Forelimb muscle (tissue), 1 donor: ENCODE results near the gene TP73. TPM values are rescaled to one million over a fixed set of nuclear protein-coding genes. Genes with fewer than 3 reads are reported as not detected.

Experiments used
- DNase-seq: peaks from one replicate; pipeline ENCODE4 v3.0.0-alpha.2; 2013; ENCODE audit warnings: low read depth
- polyA plus RNA-seq: library from polyadenylated mRNA; unstranded; fragments of 120-200 nt; gene quantifications from one replicate; pipeline ENCODE4 v1.2.1, GENCODE V29; 2013; ENCODE audit not compliant: insufficient read length

TP73 gene
- polyA plus RNA-seq, 1 donor = 1.0 TPM

- no peak for DNase-seq
Measured at GRCh38 chr1:3727042-3727824, 74.9 kb downstream of the TP73 start.

- DNase-seq = no peak
Measured at GRCh38 chr1:3727825-3728776, 75.8 kb downstream of the TP73 start.

- DNase-seq = no peak
Measured at GRCh38 chr1:3729594-3730542, 77.6 kb downstream of the TP73 start.

GRCh38 chr1:3730543-3731247 lies 78.4 kb downstream of the TP73 start:
- no peak for DNase-seq

- no peak for DNase-seq
Measured at GRCh38 chr1:3731583-3732433, 79.5 kb downstream of the TP73 start.

- no peak for DNase-seq
Measured at GRCh38 chr1:3732434-3733093, 80.2 kb downstream of the TP73 start.

- no peak for DNase-seq
Measured at GRCh38 chr1:3733094-3733882, 81.0 kb downstream of the TP73 start.

GRCh38 chr1:3733883-3734589 lies 81.7 kb downstream of the TP73 start:
- no peak for DNase-seq

- DNase-seq = no peak
Measured at GRCh38 chr1:3734602-3735001, 82.3 kb downstream of the TP73 start.

GRCh38 chr1:3735027-3735681 lies 82.8 kb downstream of the TP73 start:
- no peak for DNase-seq

- no peak for DNase-seq
Measured at GRCh38 chr1:3735688-3736087, 83.4 kb downstream of the TP73 start.

GRCh38 chr1:3736131-3736561 lies 83.8 kb downstream of the TP73 start:
- no peak for DNase-seq

GRCh38 chr1:3736708-3737107 lies 84.4 kb downstream of the TP73 start:
- DNase-seq = no peak

- DNase-seq = no peak
Measured at GRCh38 chr1:3738943-3739342, 86.6 kb downstream of the TP73 start.

GRCh38 chr1:3740042-3740441 lies 87.7 kb downstream of the TP73 start:
- no peak for DNase-seq

- DNase-seq = no peak
Measured at GRCh38 chr1:3740752-3741151, 88.4 kb downstream of the TP73 start.
